ENCODE results near the gene NDUFAF5. TPM values are rescaled to one million over a fixed set of nuclear protein-coding genes. Genes with fewer than 3 reads are reported as not detected.

Gene NDUFAF5
- polyA plus RNA-seq, 3 donors = 5.9 to 15.2 (median 7.8) TPM

- Histone ChIP-seq H3K27me3 (ENCODE audit: control insufficient read depth in 2 of 2, insufficient read depth in 2 of 2, low read length in 2 of 2) (peaks cover 0 to 2% of the 10 kb centered on the region in 2 donors), H2AFZ (ENCODE audit: insufficient read depth, low read depth, low read length, poor library complexity, severe bottlenecking) (no peak overlapping the region), H3K79me2 (ENCODE audit: insufficient read depth, low read length) (no peaks in the 10 kb centered on the region), H3K9me3 (replicated peaks in 1 of 2; ENCODE audit: control insufficient read depth in 1 of 2, insufficient read depth in 1 of 2, low read length in 2 of 2) (no peaks in the 10 kb centered on the region), H3K4me3 (replicated peaks in 1 of 3; ENCODE audit: low read depth in 2 of 3, low read length in 3 of 3) (no peak overlapping the region), H3K9ac (ENCODE audit: insufficient read depth, low read length, poor library complexity, severe bottlenecking) (no peak overlapping the region), H3K4me1 (ENCODE audit: control insufficient read depth in 1 of 2, insufficient read depth in 2 of 2, low read length in 2 of 2) (no peaks in the 10 kb centered on the region), H3K36me3 (replicated peaks in 1 of 2; ENCODE audit: control insufficient read depth in 1 of 2, insufficient read depth in 2 of 2, low read length in 2 of 2) (no peaks in the 10 kb centered on the region), H3K27ac (ENCODE audit: low read depth in 1 of 2, low read length in 2 of 2) (no peak overlapping the region), H4K20me1 (ENCODE audit: insufficient read depth, low read length) (no peaks in the 10 kb centered on the region), H3K4me2 (replicated peaks; ENCODE audit: extremely low read depth, low read length, poor library complexity, severe bottlenecking) (no peak overlapping the region)
- H3K4me1 Mint-ChIP-seq = peaks cover 6% of the 10 kb centered on the region
- peaks cover 6 to 17% (median 15%) of the 10 kb centered on the region in 3 donors for H3K27me3 Mint-ChIP-seq (ENCODE audit: low read depth in 3 of 3)
- H3K4me3 Mint-ChIP-seq = no peak overlapping the region
- peaks cover 0 to 5% (median 0%) of the 10 kb centered on the region in 7 donors for H3K9me3 Mint-ChIP-seq
- no peak for TF ChIP-seq CTCF (IDR thresholded peaks at IDR 0.05)
- no peak overlapping the region for H3K27ac Mint-ChIP-seq
- no peak for DNase-seq
- H3K36me3 Mint-ChIP-seq = no peaks in the 10 kb centered on the region
- intact Hi-C loops (cut with micrococcal nuclease) = no loop called here
- WGBS (ENCODE audit: insufficient coverage) = 77% methylated on average over 2 of the region's 4 CpGs
Measured at GRCh38 chr20:13840093-13840465, 55.3 kb downstream of the NDUFAF5 start.

GRCh38 chr20:13841206-13841605, 56.4 kb downstream of the NDUFAF5 start:
- H3K27me3 Mint-ChIP-seq (ENCODE audit: low read depth in 3 of 3) = peaks cover 9 to 17% (median 13%) of the 10 kb centered on the region in 3 donors
- H3K9me3 Mint-ChIP-seq = peaks cover 0 to 7% (median 0%) of the 10 kb centered on the region in 7 donors
- intact Hi-C loops (cut with micrococcal nuclease) = no loop called here
- no peak for TF ChIP-seq CTCF (IDR thresholded peaks at IDR 0.05)
- WGBS (ENCODE audit: insufficient coverage) = 92% methylated on average over 1 of the region's 3 CpGs
- Histone ChIP-seq H3K4me3 (replicated peaks in 1 of 3; ENCODE audit: low read depth in 2 of 3, low read length in 3 of 3) (no peak overlapping the region), H3K4me2 (replicated peaks; ENCODE audit: extremely low read depth, low read length, poor library complexity, severe bottlenecking) (no peak overlapping the region), H3K36me3 (replicated peaks in 1 of 2; ENCODE audit: control insufficient read depth in 1 of 2, insufficient read depth in 2 of 2, low read length in 2 of 2) (no peaks in the 10 kb centered on the region), H2AFZ (ENCODE audit: insufficient read depth, low read depth, low read length, poor library complexity, severe bottlenecking) (no peak overlapping the region), H3K9me3 (replicated peaks in 1 of 2; ENCODE audit: control insufficient read depth in 1 of 2, insufficient read depth in 1 of 2, low read length in 2 of 2) (no peaks in the 10 kb centered on the region), H4K20me1 (ENCODE audit: insufficient read depth, low read length) (no peaks in the 10 kb centered on the region), H3K4me1 (ENCODE audit: control insufficient read depth in 1 of 2, insufficient read depth in 2 of 2, low read length in 2 of 2) (no peaks in the 10 kb centered on the region), H3K27me3 (ENCODE audit: control insufficient read depth in 2 of 2, insufficient read depth in 2 of 2, low read length in 2 of 2) (peaks cover 0 to 2% of the 10 kb centered on the region in 2 donors), H3K79me2 (ENCODE audit: insufficient read depth, low read length) (no peaks in the 10 kb centered on the region), H3K9ac (ENCODE audit: insufficient read depth, low read length, poor library complexity, severe bottlenecking) (no peak overlapping the region), H3K27ac (ENCODE audit: low read depth in 1 of 2, low read length in 2 of 2) (no peak overlapping the region)
- H3K4me1 Mint-ChIP-seq = peaks cover 6% of the 10 kb centered on the region
- no peak overlapping the region for H3K4me3 Mint-ChIP-seq
- no peak for DNase-seq
- no peak overlapping the region for H3K27ac Mint-ChIP-seq
- no peaks in the 10 kb centered on the region for H3K36me3 Mint-ChIP-seq
